NCI-H2029 treated with DMSO at 0.1 percent for 48 hours (cell line): ENCODE measurements around the gene MAP3K2.

Experiments used
- DNase-seq: peaks from one replicate; lab custom pipeline; 2025; lab: John Stamatoyannopoulos, UW

MAP3K2 gene

GRCh38 chr2:127387655-127388422 lies at the start of gene MAP3K2:
TSS of gene MAP3K2 (minus strand) at chr2:127387975. CDS start at chr2:127343129, 44,846 bp downstream.
- DNase-seq: peak; percentile 61

DNA sequence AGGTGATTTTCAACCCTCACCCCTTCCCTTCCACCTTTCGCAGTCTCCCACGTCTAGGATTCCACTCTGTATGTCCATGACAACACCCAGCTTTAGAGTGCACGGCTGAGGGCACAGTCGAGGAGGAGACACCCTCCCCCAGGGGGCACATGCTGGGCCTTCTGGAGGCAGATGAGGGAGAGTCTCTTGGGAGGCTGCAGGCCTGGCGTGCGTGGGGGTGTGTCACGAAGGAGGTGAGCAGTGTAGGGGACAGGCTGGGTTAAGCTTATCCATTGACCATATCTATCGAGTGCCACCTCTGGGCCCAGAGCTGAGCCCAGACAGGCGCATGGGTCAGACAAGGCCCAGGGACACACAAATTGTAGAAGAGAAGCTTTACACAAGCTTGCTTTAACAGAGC lies 49.3 kb upstream of the MAP3K2 start:
- DNase-seq: no peak

GRCh38 chr2:127434515-127434914 lies 46.7 kb upstream of the MAP3K2 start:
- DNase-seq: no peak

DNA sequence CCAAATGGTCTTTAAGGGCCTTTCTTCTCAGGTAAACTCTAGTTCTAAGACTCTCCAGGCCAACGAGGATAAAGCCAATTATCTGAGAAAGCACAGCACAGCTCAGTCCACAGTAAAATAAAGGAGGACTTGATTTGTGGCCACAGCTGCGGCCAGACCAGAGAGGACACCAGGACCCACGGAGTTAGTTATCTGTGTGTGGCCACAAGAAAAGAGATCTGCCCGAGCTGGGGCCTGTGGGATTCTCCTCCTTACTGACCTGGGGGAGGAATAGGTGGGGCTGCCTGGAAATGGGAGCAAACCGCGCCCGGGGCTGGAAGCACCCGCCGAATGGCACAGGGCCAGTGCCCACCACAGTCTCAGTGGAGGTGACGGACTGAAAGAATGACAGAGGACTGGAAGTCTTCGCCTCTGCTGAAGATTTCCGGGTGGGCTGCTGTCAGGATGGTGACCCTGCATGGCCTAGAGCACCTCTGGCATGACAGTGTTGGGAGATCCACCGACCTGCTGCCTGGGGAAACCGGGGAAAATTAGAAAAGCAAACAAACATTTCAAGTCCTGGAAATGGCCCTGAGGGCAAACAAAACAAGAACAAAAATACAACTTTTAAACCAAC lies 43.7 kb upstream of the MAP3K2 start:
- DNase-seq: no peak

- no peak for DNase-seq
Measured at GRCh38 chr2:127429844-127430425, 42.2 kb upstream of the MAP3K2 start.

DNA sequence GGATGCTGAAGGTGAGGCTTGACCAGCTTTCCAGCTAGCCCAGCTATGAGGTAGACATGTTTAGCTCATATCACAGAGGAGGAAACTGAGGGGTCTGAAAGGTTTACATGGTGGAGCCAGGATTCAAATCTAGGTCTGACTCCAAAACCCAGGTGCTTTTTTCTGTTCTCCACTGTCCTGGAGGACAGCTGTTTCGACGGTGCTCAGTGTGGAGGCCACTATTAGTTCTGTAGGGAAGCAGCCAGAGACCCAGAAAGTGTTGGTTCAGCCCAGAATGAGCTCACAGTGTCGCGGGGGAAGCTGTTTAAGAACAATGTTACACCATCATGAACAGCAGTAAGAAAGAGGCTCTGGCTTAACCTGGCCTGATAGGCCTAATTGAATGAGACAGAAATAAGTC lies 41.5 kb upstream of the MAP3K2 start:
- DNase-seq: no peak

GRCh38 chr2:127428815-127429109 lies 41.0 kb upstream of the MAP3K2 start:
- no peak for DNase-seq

DNA sequence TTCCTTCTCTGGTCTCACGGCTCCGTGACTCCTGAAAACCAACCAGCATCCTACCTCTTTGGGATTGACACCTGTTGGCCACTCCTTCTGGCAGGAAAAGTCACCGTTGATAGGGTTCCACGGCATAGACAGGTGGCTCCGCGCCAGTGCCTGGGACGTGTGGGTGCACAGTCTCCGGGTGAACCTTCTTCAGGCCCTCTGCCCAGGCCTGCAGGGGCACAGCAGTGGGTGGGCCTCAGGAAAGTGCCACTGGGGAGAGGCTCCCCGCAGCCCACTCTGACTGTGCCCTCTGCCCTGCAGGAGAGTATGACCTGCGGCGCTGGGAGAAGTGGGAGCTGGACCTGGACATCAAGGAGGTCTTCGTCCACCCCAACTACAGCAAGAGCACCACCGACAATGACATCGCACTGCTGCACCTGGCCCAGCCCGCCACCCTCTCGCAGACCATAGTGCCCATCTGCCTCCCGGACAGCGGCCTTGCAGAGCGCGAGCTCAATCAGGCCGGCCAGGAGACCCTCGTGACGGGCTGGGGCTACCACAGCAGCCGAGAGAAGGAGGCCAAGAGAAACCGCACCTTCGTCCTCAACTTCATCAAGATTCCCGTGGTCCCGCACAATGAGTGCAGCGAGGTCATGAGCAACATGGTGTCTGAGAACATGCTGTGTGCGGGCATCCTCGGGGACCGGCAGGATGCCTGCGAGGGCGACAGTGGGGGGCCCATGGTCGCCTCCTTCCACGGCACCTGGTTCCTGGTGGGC lies 40.5 kb upstream of the MAP3K2 start:
- no peak for DNase-seq

DNA sequence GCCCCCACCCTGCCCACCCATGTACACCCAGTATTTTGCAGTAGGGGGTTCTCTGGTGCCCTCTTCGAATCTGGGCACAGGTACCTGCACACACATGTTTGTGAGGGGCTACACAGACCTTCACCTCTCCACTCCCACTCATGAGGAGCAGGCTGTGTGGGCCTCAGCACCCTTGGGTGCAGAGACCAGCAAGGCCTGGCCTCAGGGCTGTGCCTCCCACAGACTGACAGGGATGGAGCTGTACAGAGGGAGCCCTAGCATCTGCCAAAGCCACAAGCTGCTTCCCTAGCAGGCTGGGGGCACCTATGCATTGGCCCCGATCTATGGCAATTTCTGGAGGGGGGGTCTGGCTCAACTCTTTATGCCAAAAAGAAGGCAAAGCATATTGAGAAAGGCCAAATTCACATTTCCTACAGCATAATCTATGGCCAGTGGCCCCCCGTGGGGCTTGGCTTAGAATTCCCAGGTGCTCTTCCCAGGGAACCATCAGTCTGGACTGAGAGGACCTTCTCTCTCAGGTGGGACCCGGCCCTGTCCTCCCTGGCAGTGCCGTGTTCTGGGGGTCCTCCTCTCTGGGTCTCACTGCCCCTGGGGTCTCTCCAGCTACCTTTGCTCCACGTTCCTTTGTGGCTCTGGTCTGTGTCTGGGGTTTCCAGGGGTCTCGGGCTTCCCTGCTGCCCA lies 39.7 kb upstream of the MAP3K2 start:
- no peak for DNase-seq

- DNase-seq: no peak
Measured at GRCh38 chr2:127426501-127427354, 39.0 kb upstream of the MAP3K2 start.

DNA sequence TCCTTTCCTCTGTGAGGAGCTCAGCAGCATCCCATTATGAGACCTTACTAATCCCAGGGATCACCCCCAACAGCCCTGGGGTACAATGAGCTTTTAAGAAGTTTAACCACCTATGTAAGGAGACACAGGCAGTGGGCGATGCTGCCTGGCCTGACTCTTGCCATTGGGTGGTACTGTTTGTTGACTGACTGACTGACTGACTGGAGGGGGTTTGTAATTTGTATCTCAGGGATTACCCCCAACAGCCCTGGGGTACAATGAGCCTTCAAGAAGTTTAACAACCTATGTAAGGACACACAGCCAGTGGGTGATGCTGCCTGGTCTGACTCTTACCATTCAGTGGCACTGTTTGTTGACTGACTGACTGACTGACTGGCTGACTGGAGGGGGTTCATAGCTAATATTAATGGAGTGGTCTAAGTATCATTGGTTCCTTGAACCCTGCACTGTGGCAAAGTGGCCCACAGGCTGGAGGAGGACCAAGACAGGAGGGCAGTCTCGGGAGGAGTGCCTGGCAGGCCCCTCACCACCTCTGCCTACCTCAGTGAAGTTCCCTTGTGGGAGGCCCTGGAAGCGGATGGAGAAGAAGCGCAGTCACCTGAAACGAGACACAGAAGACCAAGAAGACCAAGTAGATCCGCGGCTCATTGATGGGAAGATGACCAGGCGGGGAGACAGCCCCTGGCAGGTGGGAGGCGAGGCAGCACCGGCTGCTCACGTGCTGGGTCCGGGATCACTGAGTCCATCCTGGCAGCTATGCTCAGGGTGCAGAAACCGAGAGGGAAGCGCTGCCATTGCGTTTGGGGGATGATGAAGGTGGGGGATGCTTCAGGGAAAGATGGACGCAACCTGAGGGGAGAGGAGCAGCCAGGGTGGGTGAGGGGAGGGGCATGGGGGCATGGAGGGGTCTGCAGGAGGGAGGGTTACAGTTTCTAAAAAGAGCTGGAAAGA lies 38.0 kb upstream of the MAP3K2 start:
- no peak for DNase-seq

- no peak for DNase-seq
Measured at GRCh38 chr2:127424598-127425520, 37.1 kb upstream of the MAP3K2 start.

DNA sequence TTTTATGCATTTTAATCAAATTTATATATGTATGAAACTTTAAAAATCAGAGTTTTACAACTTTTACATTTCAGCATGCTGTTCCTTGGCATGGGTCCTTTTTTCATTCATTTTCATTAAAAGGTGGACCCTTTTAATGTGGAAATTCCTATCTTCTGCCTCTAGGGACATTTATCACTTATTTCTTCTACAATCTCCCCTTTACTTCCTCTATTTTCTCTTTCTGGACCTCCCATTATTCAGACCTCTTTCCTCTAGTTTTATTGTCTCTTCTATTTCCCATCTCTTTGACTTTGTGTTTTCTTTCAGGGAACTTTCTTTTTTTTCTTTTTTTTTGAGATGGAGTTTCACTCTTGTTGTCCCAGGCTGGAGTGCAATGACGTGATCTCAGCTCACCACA lies 36.1 kb upstream of the MAP3K2 start:
- DNase-seq: no peak

DNA sequence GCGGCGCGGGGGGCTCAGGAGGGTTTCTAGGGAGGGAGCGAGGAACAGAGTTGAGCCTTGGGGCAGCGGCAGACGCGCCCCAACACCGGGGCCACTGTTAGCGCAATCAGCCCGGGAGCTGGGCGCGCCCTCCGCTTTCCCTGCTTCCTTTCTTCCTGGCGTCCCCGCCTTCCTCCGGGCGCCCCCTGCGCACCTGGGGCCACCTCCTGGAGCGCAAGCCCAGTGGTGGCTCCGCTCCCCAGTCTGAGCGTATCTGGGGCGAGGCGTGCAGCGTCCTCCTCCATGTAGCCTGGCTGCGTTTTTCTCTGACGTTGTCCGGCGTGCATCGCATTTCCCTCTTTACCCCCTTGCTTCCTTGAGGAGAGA lies 35.7 kb upstream of the MAP3K2 start:
- DNase-seq: no peak

DNA sequence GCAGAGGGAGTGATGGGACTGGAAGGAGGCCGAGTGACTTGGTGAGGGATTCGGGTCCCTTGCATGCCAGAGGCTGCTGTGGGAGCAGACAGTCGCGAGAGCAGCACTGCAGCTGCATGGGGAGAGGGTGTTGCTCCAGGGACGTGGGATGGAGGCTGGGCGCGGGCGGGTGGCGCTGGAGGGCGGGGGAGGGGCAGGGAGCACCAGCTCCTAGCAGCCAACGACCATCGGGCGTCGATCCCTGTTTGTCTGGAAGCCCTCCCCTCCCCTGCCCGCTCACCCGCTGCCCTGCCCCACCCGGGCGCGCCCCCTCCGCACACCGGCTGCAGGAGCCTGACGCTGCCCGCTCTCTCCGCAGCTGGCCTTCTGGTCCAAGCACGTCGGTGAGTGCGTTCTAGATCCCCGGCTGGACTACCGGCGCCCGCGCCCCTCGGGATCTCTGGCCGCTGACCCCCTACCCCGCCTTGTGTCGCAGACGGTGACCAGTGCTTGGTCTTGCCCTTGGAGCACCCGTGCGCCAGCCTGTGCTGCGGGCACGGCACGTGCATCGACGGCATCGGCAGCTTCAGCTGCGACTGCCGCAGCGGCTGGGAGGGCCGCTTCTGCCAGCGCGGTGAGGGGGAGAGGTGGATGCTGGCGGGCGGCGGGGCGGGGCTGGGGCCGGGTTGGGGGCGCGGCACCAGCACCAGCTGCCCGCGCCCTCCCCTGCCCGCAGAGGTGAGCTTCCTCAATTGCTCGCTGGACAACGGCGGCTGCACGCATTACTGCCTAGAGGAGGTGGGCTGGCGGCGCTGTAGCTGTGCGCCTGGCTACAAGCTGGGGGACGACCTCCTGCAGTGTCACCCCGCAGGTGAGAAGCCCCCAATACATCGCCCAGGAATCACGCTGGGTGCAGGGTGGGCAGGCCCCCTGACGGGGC lies 35.0 kb upstream of the MAP3K2 start:
- peak; percentile 7 for DNase-seq

- DNase-seq: no peak
Measured at GRCh38 chr2:127421871-127422558, 34.2 kb upstream of the MAP3K2 start.

DNA sequence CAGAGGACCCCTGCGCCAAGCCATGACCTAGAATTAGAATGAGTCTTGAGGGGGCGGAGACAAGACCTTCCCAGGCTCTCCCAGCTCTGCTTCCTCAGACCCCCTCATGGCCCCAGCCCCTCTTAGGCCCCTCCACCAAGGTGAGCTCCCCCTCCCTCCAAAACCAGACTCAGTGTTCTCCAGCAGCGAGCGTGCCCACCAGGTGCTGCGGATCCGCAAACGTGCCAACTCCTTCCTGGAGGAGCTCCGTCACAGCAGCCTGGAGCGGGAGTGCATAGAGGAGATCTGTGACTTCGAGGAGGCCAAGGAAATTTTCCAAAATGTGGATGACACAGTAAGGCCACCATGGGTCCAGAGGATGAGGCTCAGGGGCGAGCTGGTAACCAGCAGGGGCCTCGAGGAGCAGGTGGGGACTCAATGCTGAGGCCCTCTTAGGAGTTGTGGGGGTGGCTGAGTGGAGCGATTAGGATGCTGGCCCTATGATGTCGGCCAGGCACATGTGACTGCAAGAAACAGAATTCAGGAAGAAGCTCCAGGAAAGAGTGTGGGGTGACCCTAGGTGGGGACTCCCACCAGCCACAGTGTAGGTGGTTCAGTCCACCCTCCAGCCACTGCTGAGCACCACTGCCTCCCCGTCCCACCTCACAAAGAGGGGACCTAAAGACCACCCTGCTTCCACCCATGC lies 33.5 kb upstream of the MAP3K2 start:
- DNase-seq: no peak
